SK-N-MC (cell line): ENCODE results near the gene TPPP2.

ENCODE experiments used
- EZH2 ChIP-seq: fragments of 200-600 bp; sonication (generic); IDR thresholded peaks from one replicate; pipeline ENCODE4 v1.6.1; 2017; ENCODE audit warnings: antibody characterized with exemption
- POLR2AphosphoS5 ChIP-seq: IDR thresholded peaks from 2 replicates; pipeline ENCODE4 v1.6.1; 2012; ENCODE audit warnings: mild to moderate bottlenecking, low read depth, low read length, borderline replicate concordance

DNA sequence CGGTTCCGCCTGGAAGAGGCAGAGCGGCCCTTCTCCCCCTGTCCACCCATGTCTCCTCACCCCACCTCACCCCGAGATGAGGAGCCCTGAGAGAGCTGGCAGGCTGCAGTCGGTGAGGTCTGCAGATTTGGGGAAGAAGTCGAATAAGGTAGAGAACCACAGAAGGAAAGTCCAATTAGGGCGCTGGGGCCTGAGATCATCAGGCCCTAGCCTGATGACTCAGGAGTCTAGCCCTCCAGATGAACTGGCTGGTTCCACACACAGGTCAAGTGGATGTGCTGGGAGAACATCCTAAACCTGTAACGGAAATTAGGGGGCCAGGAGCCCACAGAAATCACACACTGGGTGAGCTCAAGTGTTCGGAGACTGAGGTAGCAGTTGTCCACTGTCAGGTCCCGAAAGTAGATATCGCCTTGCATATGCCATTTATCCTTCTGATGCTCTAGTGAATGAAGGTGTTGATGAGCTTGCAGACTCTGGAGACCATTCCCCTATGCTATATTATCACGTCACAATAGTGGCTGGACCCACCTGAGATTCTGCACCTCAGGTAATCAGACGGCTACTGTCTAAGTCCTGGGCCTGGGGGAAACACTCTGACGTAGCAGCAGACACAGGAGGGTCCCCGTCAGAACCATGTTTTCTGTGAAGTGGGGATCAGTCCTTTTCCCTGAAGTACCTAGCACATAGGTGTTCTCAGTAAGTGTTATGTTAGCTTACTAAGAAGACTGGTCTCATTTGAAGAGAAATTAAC lies 41.1 kb upstream of the TPPP2 start:
- no peak for TF ChIP-seq EZH2
- TF ChIP-seq POLR2AphosphoS5, result no peak
